Measurements from ENCODE around the gene AVP. TPM values are rescaled to one million over a fixed set of nuclear protein-coding genes. Genes with fewer than 3 reads are reported as not detected.

Gene AVP
- total and polyA plus RNA-seq, 9 of the 15 experiments (the other 6 are each of a cell fraction or from before 2014, with no cell fraction given), result not detected

DNA sequence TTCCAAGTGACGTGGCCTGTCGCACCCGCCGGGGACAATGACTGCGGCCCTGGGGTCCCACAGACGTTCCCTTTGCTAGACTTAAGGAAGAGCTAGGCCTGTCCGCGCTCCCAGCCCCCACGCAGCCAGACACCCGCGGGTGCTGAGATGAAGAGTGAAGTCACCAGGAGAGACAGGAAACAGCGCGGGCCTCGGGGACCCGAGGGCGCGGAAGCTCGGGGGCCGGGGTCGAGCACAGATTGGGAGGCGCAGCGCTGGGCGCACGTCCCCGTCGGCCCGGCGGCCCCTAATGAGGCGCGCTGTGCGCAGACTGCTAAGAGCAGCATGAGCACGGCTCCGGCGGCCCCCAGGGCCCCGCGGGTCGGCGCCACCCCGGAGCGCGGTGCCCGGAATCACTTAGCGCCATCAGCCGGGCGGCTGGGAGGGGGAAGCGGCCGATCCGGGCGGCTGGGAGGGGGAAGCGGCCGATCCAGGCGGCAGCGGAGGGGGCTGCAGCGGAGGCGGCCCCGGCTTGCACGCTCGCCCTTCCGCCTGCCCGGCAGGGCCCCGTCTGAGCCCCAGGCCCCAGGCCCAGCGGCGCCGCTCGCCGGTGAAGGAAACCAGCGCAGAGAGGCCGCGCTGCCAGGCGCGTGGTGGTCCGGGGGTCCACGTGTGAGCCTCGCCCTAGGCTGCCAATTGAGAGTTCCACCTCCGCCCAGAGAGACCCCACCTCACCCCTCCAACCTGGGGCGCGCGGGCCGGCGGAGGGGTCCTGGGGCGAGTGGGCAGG is 8.3 kb upstream of the AVP start:
- WGBS (ENCODE audit: insufficient coverage, low coverage, missing lambda C conversion rate), result 85% methylated on average over 12 of the region's 81 CpGs
- H2AFZ ChIP-seq (ENCODE audit: low read depth, low read length), result no peak overlapping the region
- no peaks in the 10 kb centered on the region for H3K9me3 ChIP-seq (replicated peaks; ENCODE audit: control insufficient read depth, insufficient read depth, low read depth, low read length)
- in situ Hi-C loops (cut with MboI) (no loop called here), intact Hi-C loops (cut with micrococcal nuclease) (no loop called here)
- H3K4me1 ChIP-seq (replicated peaks in 1 of 2; ENCODE audit: control insufficient read depth in 2 of 2, insufficient read depth in 2 of 2, low read length in 2 of 2), result peaks cover 10 to 23% of the 10 kb centered on the region in 2 experiments; a peak in 4 of 5 replicates
- H3K27me3 ChIP-seq (ENCODE audit: control insufficient read depth in 2 of 2, insufficient read depth in 2 of 2, low read length in 2 of 2), result no peaks in the 10 kb centered on the region
- ChIA-PET CTCF (ENCODE audit: low intra/inter-chr PET ratio) (no interaction called here), POLR2A (no interaction called here)
- H3K9ac ChIP-seq (ENCODE audit: insufficient read depth in 1 of 2, low read depth in 2 of 2, low read length in 2 of 2), result no peak overlapping the region
- H3K27ac ChIP-seq (ENCODE audit: extremely low read depth, low read depth, low read length), result no peak overlapping the region
- BruUV-seq (replicated peaks), result no TSS peak
- no peaks in the 10 kb centered on the region for H3K9me1 ChIP-seq (ENCODE audit: control insufficient read depth, insufficient read depth, low read length)
- no peak for ATAC-seq
- no peak overlapping the region for H3K4me3 ChIP-seq
- H3K79me2 ChIP-seq (ENCODE audit: control insufficient read depth, insufficient read depth, low read length), result no peaks in the 10 kb centered on the region
- no peak overlapping the region for H3K4me2 ChIP-seq (ENCODE audit: insufficient read depth, low read length)
- H3K36me3 ChIP-seq (ENCODE audit: control insufficient read depth, insufficient read depth, low read length), result no peaks in the 10 kb centered on the region
- FAIRE-seq, result no peak
- TF ChIP-seq BHLHE40 (IDR thresholded peaks at IDR 0.05; ENCODE audit: low read length) (no peak), ZNF586 (CRISPR knock-in tag; conservative IDR thresholded peaks at IDR 0.05) (no peak), CHD2 (IDR thresholded peaks at IDR 0.05; ENCODE audit: low read depth, low read length) (no peak), ETV5 (CRISPR knock-in tag; IDR thresholded peaks at IDR 0.05; ENCODE audit: low read depth) (no peak), ZNF217 (CRISPR knock-in tag; IDR thresholded peaks at IDR 0.05) (no peak)
- TF ChIP-seq, protein P1, sequence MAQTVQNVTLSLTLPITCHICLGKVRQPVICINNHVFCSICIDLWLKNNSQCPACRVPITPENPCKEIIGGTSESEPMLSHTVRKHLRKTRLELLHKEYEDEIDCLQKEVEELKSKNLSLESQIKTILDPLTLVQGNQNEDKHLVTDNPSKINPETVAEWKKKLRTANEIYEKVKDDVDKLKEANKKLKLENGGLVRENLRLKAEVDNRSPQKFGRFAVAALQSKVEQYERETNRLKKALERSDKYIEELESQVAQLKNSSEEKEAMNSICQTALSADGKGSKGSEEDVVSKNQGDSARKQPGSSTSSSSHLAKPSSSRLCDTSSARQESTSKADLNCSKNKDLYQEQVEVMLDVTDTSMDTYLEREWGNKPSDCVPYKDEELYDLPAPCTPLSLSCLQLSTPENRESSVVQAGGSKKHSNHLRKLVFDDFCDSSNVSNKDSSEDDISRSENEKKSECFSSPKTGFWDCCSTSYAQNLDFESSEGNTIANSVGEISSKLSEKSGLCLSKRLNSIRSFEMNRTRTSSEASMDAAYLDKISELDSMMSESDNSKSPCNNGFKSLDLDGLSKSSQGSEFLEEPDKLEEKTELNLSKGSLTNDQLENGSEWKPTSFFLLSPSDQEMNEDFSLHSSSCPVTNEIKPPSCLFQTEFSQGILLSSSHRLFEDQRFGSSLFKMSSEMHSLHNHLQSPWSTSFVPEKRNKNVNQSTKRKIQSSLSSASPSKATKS (CRISPR knock-in tag; IDR thresholded peaks at IDR 0.05), result no peak
- TF ChIP-seq, protein P2, sequence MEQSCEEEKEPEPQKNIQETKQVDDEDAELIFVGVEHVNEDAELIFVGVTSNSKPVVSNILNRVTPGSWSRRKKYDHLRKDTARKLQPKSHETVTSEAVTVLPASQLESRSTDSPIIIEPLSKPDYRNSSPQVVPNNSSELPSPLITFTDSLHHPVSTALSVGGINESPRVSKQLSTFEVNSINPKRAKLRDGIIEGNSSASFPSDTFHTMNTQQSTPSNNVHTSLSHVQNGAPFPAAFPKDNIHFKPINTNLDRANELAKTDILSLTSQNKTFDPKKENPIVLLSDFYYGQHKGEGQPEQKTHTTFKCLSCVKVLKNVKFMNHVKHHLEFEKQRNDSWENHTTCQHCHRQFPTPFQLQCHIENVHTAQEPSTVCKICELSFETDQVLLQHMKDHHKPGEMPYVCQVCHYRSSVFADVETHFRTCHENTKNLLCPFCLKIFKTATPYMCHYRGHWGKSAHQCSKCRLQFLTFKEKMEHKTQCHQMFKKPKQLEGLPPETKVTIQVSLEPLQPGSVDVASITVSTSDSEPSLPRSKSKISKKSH (CRISPR knock-in tag; IDR thresholded peaks at IDR 0.05), result no peak
- TF ChIP-seq, protein P3, sequence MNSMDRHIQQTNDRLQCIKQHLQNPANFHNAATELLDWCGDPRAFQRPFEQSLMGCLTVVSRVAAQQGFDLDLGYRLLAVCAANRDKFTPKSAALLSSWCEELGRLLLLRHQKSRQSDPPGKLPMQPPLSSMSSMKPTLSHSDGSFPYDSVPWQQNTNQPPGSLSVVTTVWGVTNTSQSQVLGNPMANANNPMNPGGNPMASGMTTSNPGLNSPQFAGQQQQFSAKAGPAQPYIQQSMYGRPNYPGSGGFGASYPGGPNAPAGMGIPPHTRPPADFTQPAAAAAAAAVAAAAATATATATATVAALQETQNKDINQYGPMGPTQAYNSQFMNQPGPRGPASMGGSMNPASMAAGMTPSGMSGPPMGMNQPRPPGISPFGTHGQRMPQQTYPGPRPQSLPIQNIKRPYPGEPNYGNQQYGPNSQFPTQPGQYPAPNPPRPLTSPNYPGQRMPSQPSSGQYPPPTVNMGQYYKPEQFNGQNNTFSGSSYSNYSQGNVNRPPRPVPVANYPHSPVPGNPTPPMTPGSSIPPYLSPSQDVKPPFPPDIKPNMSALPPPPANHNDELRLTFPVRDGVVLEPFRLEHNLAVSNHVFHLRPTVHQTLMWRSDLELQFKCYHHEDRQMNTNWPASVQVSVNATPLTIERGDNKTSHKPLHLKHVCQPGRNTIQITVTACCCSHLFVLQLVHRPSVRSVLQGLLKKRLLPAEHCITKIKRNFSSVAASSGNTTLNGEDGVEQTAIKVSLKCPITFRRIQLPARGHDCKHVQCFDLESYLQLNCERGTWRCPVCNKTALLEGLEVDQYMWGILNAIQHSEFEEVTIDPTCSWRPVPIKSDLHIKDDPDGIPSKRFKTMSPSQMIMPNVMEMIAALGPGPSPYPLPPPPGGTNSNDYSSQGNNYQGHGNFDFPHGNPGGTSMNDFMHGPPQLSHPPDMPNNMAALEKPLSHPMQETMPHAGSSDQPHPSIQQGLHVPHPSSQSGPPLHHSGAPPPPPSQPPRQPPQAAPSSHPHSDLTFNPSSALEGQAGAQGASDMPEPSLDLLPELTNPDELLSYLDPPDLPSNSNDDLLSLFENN (IDR thresholded peaks at IDR 0.05; ENCODE audit: low read depth in 2 of 2, low read length in 2 of 2), result no peak
- H4K20me1 ChIP-seq (replicated peaks; ENCODE audit: control insufficient read depth, insufficient read depth, low read length), result no peaks in the 10 kb centered on the region
- DNase-seq (ENCODE audit: extremely low read depth in 1 of 4, low spot score in 3 of 4), result no peak

All from K562 (cell line).